ENCODE results near the gene MUSTN1. TPM values are rescaled to one million over a fixed set of nuclear protein-coding genes. Genes with fewer than 3 reads are reported as not detected.

The MUSTN1 gene
- total RNA-seq, 1 donor from 2014 or later: 4.1 TPM

GRCh38 chr3:52829906-52830463 lies 4.8 kb downstream of the MUSTN1 start:
- no peak for TF ChIP-seq CTCF (conservative IDR thresholded peaks at IDR 0.05)
- H3K9me3 Mint-ChIP-seq: no peaks in the 10 kb centered on the region
- no peak for DNase-seq (ENCODE audit: low read depth, low spot score)
- no peak overlapping the region for H3K27ac Mint-ChIP-seq (ENCODE audit: unreplicated experiment)
- H3K36me3 Mint-ChIP-seq (ENCODE audit: low read depth): no peaks in the 10 kb centered on the region
- no peaks in the 10 kb centered on the region for H3K27me3 Mint-ChIP-seq (ENCODE audit: low read depth)
- peaks cover 13% of the 10 kb centered on the region for H3K4me1 Mint-ChIP-seq
- no peak overlapping the region for H3K4me3 Mint-ChIP-seq

- H3K36me3 Mint-ChIP-seq (ENCODE audit: low read depth): no peaks in the 10 kb centered on the region
- no peak for DNase-seq (ENCODE audit: low read depth, low spot score)
- TF ChIP-seq CTCF (conservative IDR thresholded peaks at IDR 0.05): no peak
- H3K9me3 Mint-ChIP-seq: no peaks in the 10 kb centered on the region
- no peak overlapping the region for H3K4me3 Mint-ChIP-seq
- no peak overlapping the region for H3K27ac Mint-ChIP-seq (ENCODE audit: unreplicated experiment)
- H3K4me1 Mint-ChIP-seq: peaks cover 8% of the 10 kb centered on the region
- no peaks in the 10 kb centered on the region for H3K27me3 Mint-ChIP-seq (ENCODE audit: low read depth)
Observed at GRCh38 chr3:52829482-52829881, 5.3 kb downstream of the MUSTN1 start.

GRCh38 chr3:52827866-52828376 lies 6.9 kb downstream of the MUSTN1 start:
- H3K36me3 Mint-ChIP-seq (ENCODE audit: low read depth): no peaks in the 10 kb centered on the region
- no peak overlapping the region for H3K4me3 Mint-ChIP-seq
- no peak for TF ChIP-seq CTCF (conservative IDR thresholded peaks at IDR 0.05)
- H3K27me3 Mint-ChIP-seq (ENCODE audit: low read depth): no peaks in the 10 kb centered on the region
- no peak for DNase-seq (ENCODE audit: low read depth, low spot score)
- no peaks in the 10 kb centered on the region for H3K9me3 Mint-ChIP-seq
- H3K4me1 Mint-ChIP-seq: peaks cover 3% of the 10 kb centered on the region
- H3K27ac Mint-ChIP-seq (ENCODE audit: unreplicated experiment): no peak overlapping the region

GRCh38 chr3:52827441-52827840 lies 7.4 kb downstream of the MUSTN1 start:
- H3K27me3 Mint-ChIP-seq (ENCODE audit: low read depth): no peaks in the 10 kb centered on the region
- H3K27ac Mint-ChIP-seq (ENCODE audit: unreplicated experiment): no peak overlapping the region
- peaks cover 3% of the 10 kb centered on the region for H3K4me1 Mint-ChIP-seq
- no peak for DNase-seq (ENCODE audit: low read depth, low spot score)
- TF ChIP-seq CTCF (conservative IDR thresholded peaks at IDR 0.05): no peak
- H3K9me3 Mint-ChIP-seq: no peaks in the 10 kb centered on the region
- no peaks in the 10 kb centered on the region for H3K36me3 Mint-ChIP-seq (ENCODE audit: low read depth)
- no peak overlapping the region for H3K4me3 Mint-ChIP-seq

GRCh38 chr3:52824037-52824436 lies 10.8 kb downstream of the MUSTN1 start:
- H3K9me3 Mint-ChIP-seq: no peaks in the 10 kb centered on the region
- DNase-seq (ENCODE audit: low read depth, low spot score): no peak

More at GRCh38 chr3:52824037-52824436, 10.8 kb downstream of the MUSTN1 start:
- no peak for TF ChIP-seq CTCF (conservative IDR thresholded peaks at IDR 0.05)
- no peaks in the 10 kb centered on the region for H3K4me1 Mint-ChIP-seq
- no peaks in the 10 kb centered on the region for H3K36me3 Mint-ChIP-seq (ENCODE audit: low read depth)
- H3K27ac Mint-ChIP-seq (ENCODE audit: unreplicated experiment): no peak overlapping the region
- H3K27me3 Mint-ChIP-seq (ENCODE audit: low read depth): no peaks in the 10 kb centered on the region
- H3K4me3 Mint-ChIP-seq: no peak overlapping the region
